ENCODE measurements around the gene ING1.

ING1 gene

DNA sequence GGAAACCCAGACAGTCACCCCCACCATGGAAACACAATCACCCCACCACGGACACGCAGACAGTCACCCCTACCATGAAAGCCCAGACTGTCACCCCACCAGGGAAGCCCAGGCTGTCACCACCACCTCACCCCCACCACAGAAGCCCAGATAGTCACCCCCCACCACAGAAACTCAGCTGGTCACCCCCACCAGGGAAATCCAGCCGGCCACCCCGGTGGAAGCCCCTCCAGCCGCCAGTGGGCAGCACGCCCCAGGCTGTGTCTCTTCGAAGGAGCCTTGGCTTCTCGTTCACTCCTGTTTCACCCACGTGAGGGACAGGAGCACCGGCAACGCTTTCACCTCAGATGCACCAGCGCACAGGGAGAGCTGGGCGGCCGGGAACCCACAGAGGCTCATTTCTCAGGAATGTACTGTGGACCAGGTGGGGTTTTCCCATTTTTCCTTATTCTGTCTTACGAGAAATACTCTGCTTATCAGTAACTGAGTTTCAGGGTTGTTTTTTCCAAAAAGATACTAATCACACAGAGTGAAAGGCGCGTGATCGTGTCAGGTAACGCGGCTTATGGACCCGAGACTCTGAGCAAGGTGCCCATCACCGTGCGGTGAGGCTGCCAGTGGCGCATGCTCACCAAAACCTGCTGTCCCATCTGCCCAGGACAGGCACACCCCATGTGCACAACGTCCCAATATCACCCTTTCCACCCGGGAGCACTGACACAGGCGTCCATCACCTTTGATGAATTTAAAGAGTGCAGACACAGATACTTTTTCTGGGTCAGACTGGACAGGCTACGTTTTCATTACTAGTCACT is 35.6 kb upstream of the ING1 start:
- Histone ChIP-seq H4K8ac (ENCODE audit: low read depth, low read length) (no peak overlapping the region), H4K12ac (ENCODE audit: low read depth, low read length) (no peak overlapping the region), H3K4me3 (ENCODE audit: low read depth, low read length) (no peak overlapping the region), H3K9ac (ENCODE audit: low read length) (no peak overlapping the region), H3K23ac (ENCODE audit: low read length) (no peak overlapping the region), H2AFZ (ENCODE audit: insufficient read depth, low read length, poor library complexity) (no peak overlapping the region), H3K36me3 (ENCODE audit: control insufficient read depth in 1 of 2, insufficient read depth in 2 of 2, low read length in 2 of 2) (peaks cover 36 to 45% of the 10 kb centered on the region in 2 experiments), H3K27me3 (ENCODE audit: insufficient read depth, low read length) (no peaks in the 10 kb centered on the region), H4K91ac (ENCODE audit: low read depth, low read length) (no peak overlapping the region), H3K18ac (ENCODE audit: low read length) (no peak overlapping the region), H3K4me1 (ENCODE audit: control insufficient read depth in 1 of 2, insufficient read depth in 2 of 2, low read length in 2 of 2) (no peaks in the 10 kb centered on the region), H3K27ac (ENCODE audit: low read depth, low read length) (no peak overlapping the region), H3K79me2 (ENCODE audit: control insufficient read depth, insufficient read depth, low read length, poor library complexity) (no peaks in the 10 kb centered on the region), H2BK12ac (ENCODE audit: low read length) (no peak overlapping the region), H3K4me2 (ENCODE audit: low read length) (no peak overlapping the region), H3K79me1 (ENCODE audit: low read length) (no peaks in the 10 kb centered on the region), H2AK5ac (ENCODE audit: low read length) (no peak overlapping the region), H3K9me3 (ENCODE audit: insufficient read depth, low read depth, low read length) (no peaks in the 10 kb centered on the region), H3K14ac (ENCODE audit: low read length) (no peak overlapping the region), H3K4ac (ENCODE audit: low read depth, low read length) (no peak overlapping the region), H2BK120ac (ENCODE audit: insufficient read depth, low read length, poor library complexity) (no peak overlapping the region), H2BK5ac (ENCODE audit: low read depth, low read length, poor library complexity) (no peak overlapping the region)
- DNase-seq = peak; percentile 17 to 32
- WGBS (ENCODE audit: extremely low coverage, insufficient coverage, insufficient read length) = no CpG with 5 or more reads among the region's 28 CpGs

GRCh38 chr13:110680852-110681251 is 32.6 kb upstream of the ING1 start:
- Histone ChIP-seq H3K9me3 (ENCODE audit: insufficient read depth, low read depth, low read length) (no peaks in the 10 kb centered on the region), H3K14ac (ENCODE audit: low read length) (no peak overlapping the region), H3K36me3 (ENCODE audit: control insufficient read depth in 1 of 2, insufficient read depth in 2 of 2, low read length in 2 of 2) (peaks cover 43 to 58% of the 10 kb centered on the region in 2 experiments), H4K8ac (ENCODE audit: low read depth, low read length) (no peak overlapping the region), H2AFZ (ENCODE audit: insufficient read depth, low read length, poor library complexity) (no peak overlapping the region), H3K4me2 (ENCODE audit: low read length) (no peak overlapping the region), H3K27me3 (ENCODE audit: insufficient read depth, low read length) (no peaks in the 10 kb centered on the region), H3K79me1 (ENCODE audit: low read length) (no peaks in the 10 kb centered on the region), H2BK120ac (ENCODE audit: insufficient read depth, low read length, poor library complexity) (no peak overlapping the region), H3K4me1 (ENCODE audit: control insufficient read depth in 1 of 2, insufficient read depth in 2 of 2, low read length in 2 of 2) (no peaks in the 10 kb centered on the region), H3K4ac (ENCODE audit: low read depth, low read length) (no peak overlapping the region), H3K23ac (ENCODE audit: low read length) (no peak overlapping the region), H2BK12ac (ENCODE audit: low read length) (no peak overlapping the region), H3K4me3 (ENCODE audit: low read depth, low read length) (no peak overlapping the region), H2BK5ac (ENCODE audit: low read depth, low read length, poor library complexity) (no peak overlapping the region), H3K18ac (ENCODE audit: low read length) (no peak overlapping the region), H3K9ac (ENCODE audit: low read length) (no peak overlapping the region), H3K79me2 (ENCODE audit: control insufficient read depth, insufficient read depth, low read length, poor library complexity) (no peaks in the 10 kb centered on the region), H3K27ac (ENCODE audit: low read depth, low read length) (no peak overlapping the region), H4K12ac (ENCODE audit: low read depth, low read length) (no peak overlapping the region), H2AK5ac (ENCODE audit: low read length) (no peak overlapping the region), H4K91ac (ENCODE audit: low read depth, low read length) (no peak overlapping the region)
- WGBS (ENCODE audit: extremely low coverage, insufficient coverage, insufficient read length) = no CpG with 5 or more reads among the region's 7 CpGs
- DNase-seq = peak in 1 of 2 donors; percentile 71

DNA sequence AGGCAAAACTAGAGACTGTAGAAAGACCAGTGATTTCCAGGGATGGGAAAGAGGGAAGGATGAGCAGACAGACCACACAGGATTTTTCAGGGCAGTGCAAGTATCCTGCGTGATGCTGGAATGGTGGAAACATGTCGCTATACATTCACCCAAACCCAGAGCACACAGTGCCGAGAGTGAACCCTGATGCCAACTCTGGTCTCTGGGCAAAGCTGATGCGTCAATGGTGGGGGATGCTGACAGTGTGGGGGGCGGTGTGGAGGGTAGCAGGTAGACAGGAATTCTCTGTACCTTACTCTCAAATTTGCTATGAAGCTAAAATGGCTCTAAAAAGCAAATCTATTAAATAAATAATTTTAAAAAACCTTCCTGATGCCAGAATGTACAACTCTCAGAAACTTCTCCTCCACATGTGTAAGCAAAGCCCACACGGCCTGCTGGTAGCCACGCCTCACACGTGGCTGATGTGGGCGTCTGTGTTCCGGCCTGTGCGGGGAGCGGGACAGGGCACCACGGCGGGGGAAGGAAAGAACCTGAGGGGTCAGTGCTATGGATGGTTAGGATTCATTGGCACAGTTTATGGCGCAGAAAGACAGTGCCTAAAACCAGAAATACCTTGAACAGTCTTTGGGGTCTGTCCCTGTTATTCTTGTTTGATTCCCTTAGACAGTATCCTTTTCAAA is 31.5 kb upstream of the ING1 start:
- DNase-seq = no peak
- Histone ChIP-seq H2AK5ac (ENCODE audit: low read length) (no peak overlapping the region), H2BK5ac (ENCODE audit: low read depth, low read length, poor library complexity) (no peak overlapping the region), H2BK12ac (ENCODE audit: low read length) (no peak overlapping the region), H3K9me3 (ENCODE audit: insufficient read depth, low read depth, low read length) (no peaks in the 10 kb centered on the region), H3K4me3 (ENCODE audit: low read depth, low read length) (no peak overlapping the region), H2AFZ (ENCODE audit: insufficient read depth, low read length, poor library complexity) (no peak overlapping the region), H3K9ac (ENCODE audit: low read length) (no peak overlapping the region), H3K14ac (ENCODE audit: low read length) (no peak overlapping the region), H3K4me2 (ENCODE audit: low read length) (no peak overlapping the region), H3K18ac (ENCODE audit: low read length) (no peak overlapping the region), H3K79me1 (ENCODE audit: low read length) (no peaks in the 10 kb centered on the region), H3K4me1 (ENCODE audit: control insufficient read depth in 1 of 2, insufficient read depth in 2 of 2, low read length in 2 of 2) (no peaks in the 10 kb centered on the region), H2BK120ac (ENCODE audit: insufficient read depth, low read length, poor library complexity) (no peak overlapping the region), H4K8ac (ENCODE audit: low read depth, low read length) (no peak overlapping the region), H3K4ac (ENCODE audit: low read depth, low read length) (no peak overlapping the region), H4K91ac (ENCODE audit: low read depth, low read length) (no peak overlapping the region), H3K27ac (ENCODE audit: low read depth, low read length) (no peak overlapping the region), H4K12ac (ENCODE audit: low read depth, low read length) (no peak overlapping the region), H3K79me2 (ENCODE audit: control insufficient read depth, insufficient read depth, low read length, poor library complexity) (no peaks in the 10 kb centered on the region), H3K36me3 (ENCODE audit: control insufficient read depth in 1 of 2, insufficient read depth in 2 of 2, low read length in 2 of 2) (peaks cover 41 to 56% of the 10 kb centered on the region in 2 experiments), H3K27me3 (ENCODE audit: insufficient read depth, low read length) (no peaks in the 10 kb centered on the region), H3K23ac (ENCODE audit: low read length) (no peak overlapping the region)
- WGBS (ENCODE audit: extremely low coverage, insufficient coverage, insufficient read length) = no CpG with 5 or more reads among the region's 15 CpGs

- Histone ChIP-seq H3K9ac (ENCODE audit: low read length) (no peak overlapping the region), H3K79me1 (ENCODE audit: low read length) (no peaks in the 10 kb centered on the region), H3K36me3 (ENCODE audit: control insufficient read depth in 1 of 2, insufficient read depth in 2 of 2, low read length in 2 of 2) (peaks cover 42 to 58% of the 10 kb centered on the region in 2 experiments), H4K8ac (ENCODE audit: low read depth, low read length) (no peak overlapping the region), H3K4me3 (ENCODE audit: low read depth, low read length) (no peak overlapping the region), H3K27me3 (ENCODE audit: insufficient read depth, low read length) (no peaks in the 10 kb centered on the region), H2AK5ac (ENCODE audit: low read length) (no peak overlapping the region), H3K9me3 (ENCODE audit: insufficient read depth, low read depth, low read length) (no peaks in the 10 kb centered on the region), H2AFZ (ENCODE audit: insufficient read depth, low read length, poor library complexity) (no peak overlapping the region), H2BK5ac (ENCODE audit: low read depth, low read length, poor library complexity) (no peak overlapping the region), H3K14ac (ENCODE audit: low read length) (no peak overlapping the region), H3K23ac (ENCODE audit: low read length) (no peak overlapping the region), H3K4ac (ENCODE audit: low read depth, low read length) (no peak overlapping the region), H3K4me1 (ENCODE audit: control insufficient read depth in 1 of 2, insufficient read depth in 2 of 2, low read length in 2 of 2) (no peaks in the 10 kb centered on the region), H4K12ac (ENCODE audit: low read depth, low read length) (no peak overlapping the region), H2BK120ac (ENCODE audit: insufficient read depth, low read length, poor library complexity) (no peak overlapping the region), H3K27ac (ENCODE audit: low read depth, low read length) (no peak overlapping the region), H3K4me2 (ENCODE audit: low read length) (no peak overlapping the region), H4K91ac (ENCODE audit: low read depth, low read length) (no peak overlapping the region), H3K79me2 (ENCODE audit: control insufficient read depth, insufficient read depth, low read length, poor library complexity) (no peaks in the 10 kb centered on the region), H2BK12ac (ENCODE audit: low read length) (no peak overlapping the region), H3K18ac (ENCODE audit: low read length) (no peak overlapping the region)
- DNase-seq = no peak
- no CpG with 5 or more reads among the region's 12 CpGs for WGBS (ENCODE audit: extremely low coverage, insufficient coverage, insufficient read length)
These were observed 30.8 kb upstream of the ING1 start for GRCh38 chr13:110682746-110683145.

All from trophoblast cell (in vitro differentiated cells and primary cell).